ENCODE results near the gene CCSER2.

CCSER2 gene

GRCh38 chr10:84291384-84291783 lies 37.0 kb upstream of the CCSER2 start:
- H3K4me3 ChIP-seq (replicated peaks; ENCODE audit: low read depth, low read length), result no peak overlapping the region
- no peak for TF ChIP-seq CTCF (IDR thresholded peaks at IDR 0.05; ENCODE audit: low read depth, low read length, missing control alignments)
- no peak for DNase-seq (ENCODE audit: extremely low read depth, low read depth)

- H3K4me3 ChIP-seq (replicated peaks; ENCODE audit: low read depth, low read length), result no peak overlapping the region
- no peak for TF ChIP-seq CTCF (IDR thresholded peaks at IDR 0.05; ENCODE audit: low read depth, low read length, missing control alignments)
- no peak for DNase-seq (ENCODE audit: extremely low read depth, low read depth)
Measured at GRCh38 chr10:84292502-84292901, 35.9 kb upstream of the CCSER2 start.

GRCh38 chr10:84293171-84293570 lies 35.2 kb upstream of the CCSER2 start:
- TF ChIP-seq CTCF (IDR thresholded peaks at IDR 0.05; ENCODE audit: low read depth, low read length, missing control alignments), result no peak
- no peak for DNase-seq (ENCODE audit: extremely low read depth, low read depth)
- no peak overlapping the region for H3K4me3 ChIP-seq (replicated peaks; ENCODE audit: low read depth, low read length)

GRCh38 chr10:84293574-84294016 lies 34.8 kb upstream of the CCSER2 start:
- no peak overlapping the region for H3K4me3 ChIP-seq (replicated peaks; ENCODE audit: low read depth, low read length)
- no peak for TF ChIP-seq CTCF (IDR thresholded peaks at IDR 0.05; ENCODE audit: low read depth, low read length, missing control alignments)
- no peak for DNase-seq (ENCODE audit: extremely low read depth, low read depth)

- no peak overlapping the region for H3K4me3 ChIP-seq (replicated peaks; ENCODE audit: low read depth, low read length)
- no peak for TF ChIP-seq CTCF (IDR thresholded peaks at IDR 0.05; ENCODE audit: low read depth, low read length, missing control alignments)
- DNase-seq (ENCODE audit: extremely low read depth, low read depth), result no peak
Measured at GRCh38 chr10:84294766-84295447, 33.5 kb upstream of the CCSER2 start.

GRCh38 chr10:84296091-84296981 lies 32.1 kb upstream of the CCSER2 start:
- no peak overlapping the region for H3K4me3 ChIP-seq (replicated peaks; ENCODE audit: low read depth, low read length)
- no peak for DNase-seq (ENCODE audit: extremely low read depth, low read depth)
- no peak for TF ChIP-seq CTCF (IDR thresholded peaks at IDR 0.05; ENCODE audit: low read depth, low read length, missing control alignments)

All from HFF-Myc (cell line).